ENCODE results near the gene BST1. TPM values are rescaled to one million over a fixed set of nuclear protein-coding genes. Genes with fewer than 3 reads are reported as not detected.

Gene BST1
- total and polyA plus RNA-seq, 10 of the 15 experiments (the other 5 are each of a cell fraction or from before 2014, with no cell fraction given) = 0.04 to 0.42 (median 0.11) TPM; not detected in 1

GRCh38 chr4:15718959-15719358 is 16.1 kb downstream of the BST1 start:
- ChIA-PET CTCF (interaction anchor here (1.0 kb wide), 1 partner anchor 11 kb away, joined by 3 read pairs; no protein-coding TSS in a partner anchor), POLR2A (no interaction called here), RAD21 (ENCODE audit: unreplicated experiment) (no interaction called here), SMC1A (ENCODE audit: uncharacterized antibody, unreplicated experiment) (interaction anchor here (0.9 to 1.4 kb wide), 2 partner anchors 164 to 300 kb away, joined by 3 to 5 read pairs; no protein-coding TSS in a partner anchor)
- BruUV-seq (replicated peaks) = no TSS peak
- ATAC-seq (no peak), DNase-seq (ENCODE audit: low read depth, low spot score) (no peak), FAIRE-seq (no peak)
- TF ChIP-seq ZSCAN29 (IDR thresholded peaks at IDR 0.05) = no peak
- no peak for TF ChIP-seq TCF12 (IDR thresholded peaks at IDR 0.05; ENCODE audit: low read depth, low read length)
- no peak for TF ChIP-seq HCFC1 (IDR thresholded peaks at IDR 0.05; ENCODE audit: low read length)
- no peak for TF ChIP-seq RELA (IDR thresholded peaks at IDR 0.05; ENCODE audit: borderline replicate concordance, partially characterized antibody)
- no peak for TF ChIP-seq RBBP5 (conservative IDR thresholded peaks at IDR 0.05)
- TF ChIP-seq RB1 (IDR thresholded peaks at IDR 0.05; ENCODE audit: borderline replicate concordance) = no peak
- no peak for TF ChIP-seq SP1 (IDR thresholded peaks at IDR 0.05; ENCODE audit: low read depth, low read length)
- TF ChIP-seq POLR2AphosphoS5 (IDR thresholded peaks at IDR 0.05; ENCODE audit: low read length) = no peak
- no peak for TF ChIP-seq ZNF274 (IDR thresholded peaks at IDR 0.05; ENCODE audit: insufficient read depth, insufficient read length)
- no peak for TF ChIP-seq NR2F1 (conservative IDR thresholded peaks at IDR 0.05)
- no peak for TF ChIP-seq CBX5 (IDR thresholded peaks at IDR 0.05; ENCODE audit: low read depth)
- no peak for TF ChIP-seq JUND (IDR thresholded peaks at IDR 0.05; ENCODE audit: low read depth, low read length)
- no peak for TF ChIP-seq NRF1 (conservative IDR thresholded peaks at IDR 0.05; ENCODE audit: low read depth, low read length)
- no peak for TF ChIP-seq MEF2A (IDR thresholded peaks at IDR 0.05; ENCODE audit: insufficient read depth, low read depth, low read length)
- no peak for TF ChIP-seq MEF2B (IDR thresholded peaks at IDR 0.05; ENCODE audit: partially characterized antibody, poor library complexity, severe bottlenecking)
- no peak for TF ChIP-seq CHD1 (IDR thresholded peaks at IDR 0.05; ENCODE audit: low read depth, low read length)
- TF ChIP-seq FOXK2 (IDR thresholded peaks at IDR 0.05) = no peak
- TF ChIP-seq PML (IDR thresholded peaks at IDR 0.05; ENCODE audit: low read length) = no peak
- no peak for TF ChIP-seq RAD21 (IDR thresholded peaks at IDR 0.05; ENCODE audit: insufficient read depth, low read depth, low read length)
- Histone ChIP-seq H3K9me3 (replicated peaks; ENCODE audit: control insufficient read depth, insufficient read depth, low read length) (no peaks in the 10 kb centered on the region), H3K4me2 (ENCODE audit: control insufficient read depth, insufficient read depth) (no peak overlapping the region), H3K79me2 (ENCODE audit: control insufficient read depth, insufficient read depth, low read length) (no peaks in the 10 kb centered on the region), H3K9ac (ENCODE audit: control insufficient read depth, insufficient read depth, low read length) (no peak overlapping the region), H3K27me3 (replicated peaks in 1 of 2; ENCODE audit: control insufficient read depth in 2 of 2, insufficient read depth in 2 of 2, low read length in 1 of 2) (no peaks in the 10 kb centered on the region), H3K36me3 (ENCODE audit: control insufficient read depth in 2 of 2, insufficient read depth in 2 of 2, low read length in 1 of 2) (no peaks in the 10 kb centered on the region), H4K20me1 (ENCODE audit: control insufficient read depth, insufficient read depth) (no peaks in the 10 kb centered on the region), H3K4me1 (ENCODE audit: control insufficient read depth, insufficient read depth, low read length) (no peaks in the 10 kb centered on the region), H2AFZ (ENCODE audit: control insufficient read depth, low read depth, low read length) (no peak overlapping the region), H3K27ac (ENCODE audit: control insufficient read depth, insufficient read depth) (no peak overlapping the region), H3K4me3 (no peak overlapping the region)
- in situ Hi-C loops (cut with MboI) (no loop called here), intact Hi-C loops (cut with micrococcal nuclease; ENCODE audit: unreplicated experiment) (loop anchor here (10.0 kb wide), 1 partner anchor 484 kb away; no protein-coding TSS in a partner anchor)
- WGBS (ENCODE audit: insufficient coverage, insufficient replicate concordance, low lambda C conversion rate, missing lambda C conversion rate) = 51% methylated on average over 7 of the region's 7 CpGs
